Measurements from ENCODE around the gene CCL8. TPM values are rescaled to one million over a fixed set of nuclear protein-coding genes. Genes with fewer than 3 reads are reported as not detected.

CCL8 gene
- total and polyA plus RNA-seq, 10 of the 15 experiments (the other 5 are each of a cell fraction or from before 2014, with no cell fraction given): not detected

DNA sequence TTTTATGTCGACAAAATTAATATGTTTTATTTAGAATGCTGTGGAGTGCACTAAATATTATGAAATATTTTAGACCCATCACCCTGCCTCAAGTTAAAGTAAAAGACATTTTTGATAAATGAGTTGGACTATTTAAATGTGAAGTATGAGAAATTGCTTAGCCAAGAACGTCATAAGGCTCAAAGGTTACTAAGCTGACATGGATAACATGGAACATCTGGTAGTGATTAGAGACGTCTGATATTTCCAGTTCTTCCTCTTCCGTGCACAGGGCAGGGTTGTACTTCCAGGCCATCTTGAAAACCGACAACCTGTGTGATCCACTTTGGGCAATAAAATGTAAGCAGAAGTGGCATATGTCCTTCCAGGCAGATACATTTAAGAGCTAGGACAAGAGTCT, 7.2 kb upstream of the CCL8 start:
- H3K27ac ChIP-seq (ENCODE audit: control insufficient read depth, insufficient read depth): no peak overlapping the region
- no peak overlapping the region for H3K9ac ChIP-seq (ENCODE audit: control insufficient read depth, insufficient read depth, low read length)
- no peaks in the 10 kb centered on the region for H3K36me3 ChIP-seq (ENCODE audit: control insufficient read depth in 2 of 2, insufficient read depth in 2 of 2, low read length in 1 of 2)
- ChIA-PET POLR2A (no interaction called here), SMC1A (ENCODE audit: uncharacterized antibody, unreplicated experiment) (no interaction called here), RAD21 (ENCODE audit: unreplicated experiment) (no interaction called here), CTCF (interaction anchor here (0.8 kb wide), 1 partner anchor 49 kb away, joined by 4 read pairs; no protein-coding TSS in a partner anchor)
- no TSS peak for BruUV-seq (replicated peaks)
- H3K4me3 ChIP-seq: no peak overlapping the region
- H3K27me3 ChIP-seq (replicated peaks in 1 of 2; ENCODE audit: control insufficient read depth in 2 of 2, insufficient read depth in 2 of 2, low read length in 1 of 2): no peaks in the 10 kb centered on the region
- TF ChIP-seq, protein P1, sequence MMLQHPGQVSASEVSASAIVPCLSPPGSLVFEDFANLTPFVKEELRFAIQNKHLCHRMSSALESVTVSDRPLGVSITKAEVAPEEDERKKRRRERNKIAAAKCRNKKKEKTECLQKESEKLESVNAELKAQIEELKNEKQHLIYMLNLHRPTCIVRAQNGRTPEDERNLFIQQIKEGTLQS (IDR thresholded peaks at IDR 0.05; ENCODE audit: borderline replicate concordance, extremely low read depth, low read depth, low read length): no peak
- TF ChIP-seq SP1 (IDR thresholded peaks at IDR 0.05; ENCODE audit: low read depth, low read length) (no peak), IKZF1 (conservative IDR thresholded peaks at IDR 0.05) (no peak), EP300 (IDR thresholded peaks at IDR 0.05; ENCODE audit: borderline replicate concordance in 1 of 2, control insufficient read depth in 1 of 2, low read depth in 2 of 2, low read length in 2 of 2) (no peak), HCFC1 (IDR thresholded peaks at IDR 0.05; ENCODE audit: low read length) (no peak), KDM1A (IDR thresholded peaks at IDR 0.05; ENCODE audit: borderline replicate concordance) (no peak)
- TF ChIP-seq, protein P2, sequence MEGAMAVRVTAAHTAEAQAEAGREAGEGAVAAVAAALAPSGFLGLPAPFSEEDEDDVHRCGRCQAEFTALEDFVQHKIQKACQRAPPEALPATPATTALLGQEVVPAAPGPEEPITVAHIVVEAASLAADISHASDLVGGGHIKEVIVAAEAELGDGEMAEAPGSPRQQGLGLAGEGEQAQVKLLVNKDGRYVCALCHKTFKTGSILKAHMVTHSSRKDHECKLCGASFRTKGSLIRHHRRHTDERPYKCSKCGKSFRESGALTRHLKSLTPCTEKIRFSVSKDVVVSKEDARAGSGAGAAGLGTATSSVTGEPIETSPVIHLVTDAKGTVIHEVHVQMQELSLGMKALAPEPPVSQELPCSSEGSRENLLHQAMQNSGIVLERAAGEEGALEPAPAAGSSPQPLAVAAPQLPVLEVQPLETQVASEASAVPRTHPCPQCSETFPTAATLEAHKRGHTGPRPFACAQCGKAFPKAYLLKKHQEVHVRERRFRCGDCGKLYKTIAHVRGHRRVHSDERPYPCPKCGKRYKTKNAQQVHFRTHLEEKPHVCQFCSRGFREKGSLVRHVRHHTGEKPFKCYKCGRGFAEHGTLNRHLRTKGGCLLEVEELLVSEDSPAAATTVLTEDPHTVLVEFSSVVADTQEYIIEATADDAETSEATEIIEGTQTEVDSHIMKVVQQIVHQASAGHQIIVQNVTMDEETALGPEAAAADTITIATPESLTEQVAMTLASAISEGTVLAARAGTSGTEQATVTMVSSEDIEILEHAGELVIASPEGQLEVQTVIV (IDR thresholded peaks at IDR 0.05; ENCODE audit: borderline replicate concordance, partially characterized antibody): no peak
- TF ChIP-seq, protein P3, sequence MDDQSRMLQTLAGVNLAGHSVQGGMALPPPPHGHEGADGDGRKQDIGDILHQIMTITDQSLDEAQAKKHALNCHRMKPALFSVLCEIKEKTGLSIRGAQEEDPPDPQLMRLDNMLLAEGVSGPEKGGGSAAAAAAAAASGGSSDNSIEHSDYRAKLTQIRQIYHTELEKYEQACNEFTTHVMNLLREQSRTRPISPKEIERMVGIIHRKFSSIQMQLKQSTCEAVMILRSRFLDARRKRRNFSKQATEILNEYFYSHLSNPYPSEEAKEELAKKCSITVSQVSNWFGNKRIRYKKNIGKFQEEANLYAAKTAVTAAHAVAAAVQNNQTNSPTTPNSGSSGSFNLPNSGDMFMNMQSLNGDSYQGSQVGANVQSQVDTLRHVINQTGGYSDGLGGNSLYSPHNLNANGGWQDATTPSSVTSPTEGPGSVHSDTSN (IDR thresholded peaks at IDR 0.05; ENCODE audit: insufficient replicate concordance, low read depth, low read length): no peak
- TF ChIP-seq, protein P4, sequence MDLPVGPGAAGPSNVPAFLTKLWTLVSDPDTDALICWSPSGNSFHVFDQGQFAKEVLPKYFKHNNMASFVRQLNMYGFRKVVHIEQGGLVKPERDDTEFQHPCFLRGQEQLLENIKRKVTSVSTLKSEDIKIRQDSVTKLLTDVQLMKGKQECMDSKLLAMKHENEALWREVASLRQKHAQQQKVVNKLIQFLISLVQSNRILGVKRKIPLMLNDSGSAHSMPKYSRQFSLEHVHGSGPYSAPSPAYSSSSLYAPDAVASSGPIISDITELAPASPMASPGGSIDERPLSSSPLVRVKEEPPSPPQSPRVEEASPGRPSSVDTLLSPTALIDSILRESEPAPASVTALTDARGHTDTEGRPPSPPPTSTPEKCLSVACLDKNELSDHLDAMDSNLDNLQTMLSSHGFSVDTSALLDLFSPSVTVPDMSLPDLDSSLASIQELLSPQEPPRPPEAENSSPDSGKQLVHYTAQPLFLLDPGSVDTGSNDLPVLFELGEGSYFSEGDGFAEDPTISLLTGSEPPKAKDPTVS (IDR thresholded peaks at IDR 0.05; ENCODE audit: low read depth, low read length): no peak
- in situ Hi-C loops (cut with MboI) (no loop called here), intact Hi-C loops (cut with micrococcal nuclease; ENCODE audit: unreplicated experiment) (no loop called here)
- no peaks in the 10 kb centered on the region for H3K79me2 ChIP-seq (ENCODE audit: control insufficient read depth, insufficient read depth, low read length)
- ATAC-seq (no peak), DNase-seq (ENCODE audit: low read depth, low spot score) (no peak), FAIRE-seq (no peak)
- no peak overlapping the region for H3K4me2 ChIP-seq (ENCODE audit: control insufficient read depth, insufficient read depth)
- 16% methylated on average over 5 of the region's 5 CpGs for WGBS (ENCODE audit: insufficient coverage, insufficient replicate concordance, low lambda C conversion rate, missing lambda C conversion rate)
- no peak overlapping the region for H2AFZ ChIP-seq (ENCODE audit: control insufficient read depth, low read depth, low read length)
- 0 out of 2 replicates have a peak, but pooled peaks cover 3% of the 10 kb centered on the region for H3K4me1 ChIP-seq (ENCODE audit: control insufficient read depth, insufficient read depth, low read length)
- H3K9me3 ChIP-seq (replicated peaks; ENCODE audit: control insufficient read depth, insufficient read depth, low read length): no peaks in the 10 kb centered on the region
- H4K20me1 ChIP-seq (ENCODE audit: control insufficient read depth, insufficient read depth): no peaks in the 10 kb centered on the region
